ENCODE measurements around the gene CDH9.

CDH9 gene

GRCh38 chr5:27038476-27038875, at the start of gene CDH9:
CDH9 (minus strand) TSS chr5:27038586; CDS start chr5:26988333, 50,253 bp downstream.
- DNase-seq, result no peak

GRCh38 chr5:27087747-27088146, 49.4 kb upstream of the CDH9 start:
- no peak for DNase-seq

- DNase-seq, result no peak
These were observed 45.3 kb upstream of the CDH9 start for GRCh38 chr5:27083449-27084415.

GRCh38 chr5:27080147-27080546, 41.8 kb upstream of the CDH9 start:
- DNase-seq, result no peak

- DNase-seq, result no peak
These were observed 24.1 kb upstream of the CDH9 start for GRCh38 chr5:27062451-27062850.

- DNase-seq, result no peak
These were observed 10.1 kb upstream of the CDH9 start for GRCh38 chr5:27048510-27048909.

GRCh38 chr5:27041372-27041771, 3.0 kb upstream of the CDH9 start:
- no peak for DNase-seq

- no peak for DNase-seq
These were observed 3.8 kb downstream of the CDH9 start for GRCh38 chr5:27034565-27034964.

- no peak for DNase-seq
These were observed 11.6 kb downstream of the CDH9 start for GRCh38 chr5:27026801-27027200.

- no peak for DNase-seq
These were observed 12.3 kb downstream of the CDH9 start for GRCh38 chr5:27026063-27026462.

GRCh38 chr5:27021471-27021870, 16.9 kb downstream of the CDH9 start:
- DNase-seq, result no peak

- no peak for DNase-seq
These were observed 17.4 kb downstream of the CDH9 start for GRCh38 chr5:27020973-27021372.

GRCh38 chr5:27015758-27016157, 22.6 kb downstream of the CDH9 start:
- DNase-seq, result no peak

GRCh38 chr5:27011274-27011673, 27.1 kb downstream of the CDH9 start:
- no peak for DNase-seq

GRCh38 chr5:27010646-27011045, 27.7 kb downstream of the CDH9 start:
- no peak for DNase-seq

- DNase-seq, result no peak
These were observed 28.9 kb downstream of the CDH9 start for GRCh38 chr5:27009540-27009915.

- DNase-seq, result no peak
These were observed 29.5 kb downstream of the CDH9 start for GRCh38 chr5:27008604-27009539.

- no peak for DNase-seq
These were observed 31.3 kb downstream of the CDH9 start for GRCh38 chr5:27007121-27007520.

- no peak for DNase-seq
These were observed 51.4 kb downstream of the CDH9 start for GRCh38 chr5:26986985-26987384.

- no peak for DNase-seq
These were observed 56.6 kb downstream of the CDH9 start for GRCh38 chr5:26981750-26982149.

- no peak for DNase-seq
These were observed 79.1 kb downstream of the CDH9 start for GRCh38 chr5:26959290-26959689.

GRCh38 chr5:26955161-26955560, 83.2 kb downstream of the CDH9 start:
- no peak for DNase-seq

GRCh38 chr5:26948921-26949320, 89.5 kb downstream of the CDH9 start:
- no peak for DNase-seq

- no peak for DNase-seq
These were observed 92.5 kb downstream of the CDH9 start for GRCh38 chr5:26945901-26946300.

All from CD4-positive, alpha-beta T cell treated with Interleukin-4 for 4 hours (primary cell).